Dermis blood vessel endothelial cell (primary cell): ENCODE measurements around the gene SHISAL2A. TPM values are rescaled to one million over a fixed set of nuclear protein-coding genes. Genes with fewer than 3 reads are reported as not detected.

Experiments used
- DNase-seq: peaks from one replicate; pipeline ENCODE4 v3.0.0; 2010
- total RNA-seq: library from RNA; depleted of rRNA; stranded (reverse); fragments of >200 nt; gene quantifications from 2 replicates; pipeline ENCODE4 v1.2.3, GENCODE V29; 2014

SHISAL2A gene
- total RNA-seq, 1 donor from 2014 or later = not detected

- DNase-seq = no peak
Observed at GRCh38 chr1:52660807-52661206, 27.8 kb downstream of the SHISAL2A start.

- DNase-seq = peak; percentile 34
Observed at GRCh38 chr1:52662645-52663313, 29.8 kb downstream of the SHISAL2A start.

GRCh38 chr1:52663716-52664115, 30.7 kb downstream of the SHISAL2A start:
- no peak for DNase-seq

GRCh38 chr1:52665006-52665941, 32.3 kb downstream of the SHISAL2A start:
- no peak for DNase-seq

- no peak for DNase-seq
Observed at GRCh38 chr1:52667290-52667689, 34.3 kb downstream of the SHISAL2A start.

- no peak for DNase-seq
Observed at GRCh38 chr1:52667984-52668383, 35.0 kb downstream of the SHISAL2A start.

- no peak for DNase-seq
Observed at GRCh38 chr1:52668711-52669110, 35.7 kb downstream of the SHISAL2A start.

- DNase-seq = no peak
Observed at GRCh38 chr1:52669696-52670095, 36.7 kb downstream of the SHISAL2A start.

- DNase-seq = no peak
Observed at GRCh38 chr1:52670604-52671003, 37.6 kb downstream of the SHISAL2A start.

- DNase-seq = peak; percentile 16
Observed at GRCh38 chr1:52672946-52673345, 40.0 kb downstream of the SHISAL2A start.

- DNase-seq = no peak
Observed at GRCh38 chr1:52673513-52673912, 40.5 kb downstream of the SHISAL2A start.

GRCh38 chr1:52674497-52675384, 41.8 kb downstream of the SHISAL2A start:
- DNase-seq = peak; percentile 65

- no peak for DNase-seq
Observed at GRCh38 chr1:52676249-52676903, 43.4 kb downstream of the SHISAL2A start.

- no peak for DNase-seq
Observed at GRCh38 chr1:52677076-52677806, 44.3 kb downstream of the SHISAL2A start.

GRCh38 chr1:52679048-52679447, 46.1 kb downstream of the SHISAL2A start:
- no peak for DNase-seq

GRCh38 chr1:52679498-52679897, 46.5 kb downstream of the SHISAL2A start:
- no peak for DNase-seq

GRCh38 chr1:52680353-52680752, 47.4 kb downstream of the SHISAL2A start:
- DNase-seq = no peak

- DNase-seq = no peak
Observed at GRCh38 chr1:52681136-52681535, 48.2 kb downstream of the SHISAL2A start.

GRCh38 chr1:52683367-52683940, 50.5 kb downstream of the SHISAL2A start:
- DNase-seq = no peak

- DNase-seq = no peak
Observed at GRCh38 chr1:52684545-52684944, 51.6 kb downstream of the SHISAL2A start.

GRCh38 chr1:52686261-52686751, 53.3 kb downstream of the SHISAL2A start:
- peak; percentile 84 for DNase-seq
